ENCODE data around the gene SPATA21.

DNA sequence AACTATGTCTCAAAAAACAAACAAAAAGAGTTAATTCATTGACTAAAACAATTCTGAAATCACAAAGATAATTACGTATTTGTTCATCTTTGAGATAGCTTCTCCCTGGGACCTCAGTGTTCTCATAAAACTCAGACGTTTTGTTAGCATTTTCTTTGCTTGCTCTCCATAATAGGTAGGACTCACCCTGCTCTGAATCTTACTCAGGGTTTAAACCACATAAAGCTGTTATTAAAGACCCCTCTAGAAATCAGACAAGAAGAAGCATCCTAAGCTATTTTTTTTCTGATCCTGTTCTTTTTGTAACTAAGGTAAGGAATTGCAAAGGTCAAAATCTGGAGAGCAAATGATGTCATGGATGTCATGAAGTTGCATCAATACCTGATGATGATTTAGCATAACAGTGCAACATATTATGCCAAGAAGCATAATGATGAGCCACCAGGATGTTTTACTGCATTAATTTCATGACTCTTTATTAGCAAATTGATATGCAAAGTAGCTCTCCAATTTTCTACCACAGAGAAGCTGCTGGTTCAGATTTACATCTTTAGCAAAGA lies 87.3 kb downstream of the SPATA21 start:
- no peak for TF ChIP-seq CTCF (IDR thresholded peaks at IDR 0.05)
- no peak for TF ChIP-seq POLR2A (IDR thresholded peaks at IDR 0.05)
